COLO829 (cell line): ENCODE measurements around the gene HPSE.
"Not testable (repeated sequence)": the region's sequence is repeated elsewhere in the genome, so short reads cannot be mapped to it uniquely, and the experiment has no call there.

Experiments used
- DNase-seq: peaks from one replicate; pipeline ENCODE4 v3.0.0; 2012; ENCODE audit warnings: low spot score

HPSE gene

DNA sequence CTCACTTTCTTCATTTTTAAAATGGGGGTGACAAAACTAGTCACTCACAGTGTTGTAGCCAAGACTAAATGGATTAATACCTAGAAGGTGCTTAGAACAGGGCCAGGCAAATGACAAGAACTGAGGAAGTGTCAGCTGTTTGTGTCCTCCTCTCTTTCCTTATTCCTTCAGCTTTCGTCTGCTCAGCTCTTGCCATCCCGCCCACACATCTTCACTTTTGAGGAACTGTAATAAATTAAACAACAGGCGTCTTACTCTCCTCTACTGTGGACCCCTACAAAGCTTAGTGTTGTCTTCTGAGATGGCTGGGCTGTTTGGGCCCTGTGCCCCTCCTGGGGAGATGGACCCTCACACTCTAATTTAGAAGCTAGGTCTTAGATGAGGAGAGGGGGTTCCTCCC lies 2.7 kb downstream of the HPSE start:
- no peak for DNase-seq

DNA sequence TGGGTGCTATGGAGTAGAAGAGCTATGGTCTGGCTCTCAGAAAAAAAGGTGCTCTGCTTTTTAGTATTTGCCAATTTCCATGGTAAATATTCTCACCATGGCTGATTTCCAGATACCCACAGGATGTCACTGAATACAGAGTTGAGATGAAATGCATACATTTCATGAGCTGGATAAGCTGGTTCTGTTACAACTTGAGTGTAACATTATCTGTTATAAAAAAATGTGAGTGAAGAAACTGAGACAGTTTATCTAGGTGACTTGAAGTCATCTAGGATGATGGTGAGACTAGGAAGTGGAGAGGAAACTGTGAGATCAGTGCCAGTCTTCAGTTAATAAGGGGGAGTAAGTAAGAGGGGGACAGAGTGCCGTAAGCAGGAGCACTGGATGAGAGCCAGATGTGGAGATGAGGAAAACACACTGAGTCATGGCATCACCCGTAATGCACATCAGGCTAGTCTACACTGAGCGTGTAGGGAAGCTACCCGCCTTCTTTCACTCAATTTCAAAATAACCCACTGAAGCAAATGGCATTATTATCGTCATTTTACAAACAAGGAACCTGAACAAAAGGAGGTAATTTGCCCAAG lies 5.0 kb downstream of the HPSE start:
- no peak for DNase-seq

DNA sequence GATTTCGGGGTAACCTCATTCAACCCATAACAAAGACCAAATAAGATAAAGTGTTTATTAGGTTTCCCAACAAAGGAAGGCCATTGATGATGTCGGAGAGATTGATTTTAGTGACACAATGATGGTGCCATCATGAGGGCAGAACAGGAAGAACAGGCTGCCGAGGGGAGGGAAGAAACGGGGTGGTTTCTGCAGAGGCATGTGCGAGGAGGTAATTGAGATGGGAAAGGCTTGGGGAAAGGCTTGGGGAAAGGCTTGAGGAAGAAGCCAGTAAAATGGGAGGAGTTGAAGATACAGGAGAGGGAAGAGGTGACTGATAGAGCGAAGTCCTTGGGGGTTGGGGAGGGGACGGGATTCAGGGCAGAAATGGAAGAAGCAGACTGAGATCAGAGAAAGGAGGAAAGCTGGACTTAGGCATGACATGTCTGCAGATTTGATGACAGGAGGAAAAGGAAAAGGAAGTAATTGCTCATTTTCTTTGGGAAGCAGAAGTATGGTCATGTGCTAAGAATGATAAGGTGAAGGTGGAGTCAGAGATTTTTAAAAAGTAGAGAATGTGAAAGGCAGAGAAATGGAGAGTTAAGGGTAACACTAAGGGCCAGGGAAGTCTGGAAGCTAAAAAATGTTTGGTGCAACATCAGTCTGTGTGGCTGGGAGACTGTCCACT lies 6.0 kb downstream of the HPSE start:
- no peak for DNase-seq

DNA sequence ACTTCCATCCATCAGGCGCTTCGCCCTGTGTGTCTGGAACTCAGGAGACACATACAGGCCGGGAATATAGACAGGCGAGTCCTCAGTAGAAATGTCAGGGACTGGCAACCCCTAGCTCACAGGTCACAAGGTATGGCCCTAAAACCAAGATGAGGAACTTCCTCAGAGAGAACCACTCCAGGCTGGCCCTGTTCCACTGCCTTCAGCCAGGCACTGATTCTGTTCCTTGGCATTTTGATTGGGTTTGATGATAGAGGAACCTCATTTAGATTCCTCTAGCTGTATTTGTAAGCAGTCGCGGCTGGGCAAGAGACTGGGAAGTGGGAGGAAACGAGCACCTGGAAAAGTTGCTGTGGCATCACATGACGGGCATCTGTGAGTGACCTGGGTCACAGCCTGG lies 8.1 kb downstream of the HPSE start:
- DNase-seq = no peak

DNA sequence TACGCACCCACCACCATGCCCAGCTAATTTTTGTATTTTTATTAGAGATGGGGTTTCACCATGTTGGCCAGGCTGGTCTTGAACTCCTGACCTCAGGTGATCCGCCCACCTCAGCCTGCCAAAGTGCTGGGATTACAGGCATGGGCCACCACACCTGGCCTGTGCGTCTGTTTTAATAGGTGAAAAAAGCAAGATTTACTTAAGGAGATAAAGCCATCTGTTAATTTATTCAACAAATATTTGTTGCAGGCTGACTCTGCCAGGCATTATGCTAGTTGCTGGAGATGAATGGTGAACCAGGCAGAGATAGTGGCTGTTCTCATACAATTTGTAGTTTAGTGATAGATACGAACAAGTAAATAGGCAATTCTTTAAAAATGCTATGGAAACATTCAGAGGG lies 9.3 kb downstream of the HPSE start:
- not testable (repeated sequence) for DNase-seq

DNA sequence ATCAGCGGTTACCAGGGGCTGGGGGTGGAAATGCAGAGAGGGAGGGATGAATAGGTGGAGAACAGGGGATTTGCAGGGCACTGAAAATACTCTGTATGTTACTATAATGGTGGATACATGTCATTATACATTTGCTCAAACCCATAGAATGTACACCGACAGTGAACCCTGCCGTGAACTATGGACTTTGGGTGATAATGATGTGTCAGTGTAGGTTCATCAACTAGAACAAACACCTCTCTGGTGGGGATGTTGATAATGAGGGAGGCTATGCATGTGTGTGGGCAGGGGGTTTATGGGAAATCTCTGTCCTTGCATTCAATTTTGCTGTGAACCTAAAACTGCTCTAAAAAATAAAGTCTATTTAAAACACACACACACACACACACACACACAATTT lies 11.5 kb downstream of the HPSE start:
- no peak for DNase-seq

DNA sequence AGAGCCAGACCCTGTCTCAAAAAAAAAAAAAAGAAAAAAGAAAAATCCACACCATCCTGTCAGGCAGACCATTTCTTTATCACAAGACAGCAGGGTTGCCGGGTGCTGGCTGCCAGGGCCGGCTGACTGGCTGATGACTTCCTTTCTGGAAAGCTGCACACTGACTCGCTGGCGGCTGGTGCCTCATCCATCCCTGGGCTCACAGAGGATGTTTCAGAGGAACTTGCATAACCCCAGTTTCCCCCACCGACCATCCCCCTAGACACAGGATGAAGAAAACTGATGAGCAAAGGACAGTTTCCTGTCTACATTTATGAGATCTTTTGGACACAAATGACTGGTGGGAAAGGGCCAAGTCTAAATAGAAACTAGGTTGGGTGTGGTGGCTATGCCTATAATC lies 14.1 kb downstream of the HPSE start:
- DNase-seq = peak; percentile 21

DNA sequence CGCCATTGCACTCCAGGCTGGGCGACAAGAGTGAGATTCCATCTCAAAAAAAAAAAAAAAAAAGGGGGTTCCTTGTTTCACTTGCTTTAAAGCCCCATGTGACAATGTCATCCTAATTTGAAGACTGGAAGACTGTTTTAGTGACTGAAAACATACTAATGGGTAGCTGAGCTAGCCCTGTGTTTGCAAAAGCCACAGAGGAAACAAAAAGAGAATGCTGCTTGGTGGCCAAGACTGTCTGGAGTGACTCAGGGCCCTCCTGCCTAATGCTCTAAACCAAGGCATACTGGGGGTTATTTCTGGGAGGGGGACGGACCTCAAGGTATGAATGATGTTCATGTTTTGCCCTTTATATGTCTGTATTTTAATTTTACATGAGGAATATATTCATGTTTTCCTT lies 16.0 kb downstream of the HPSE start:
- no peak for DNase-seq

DNA sequence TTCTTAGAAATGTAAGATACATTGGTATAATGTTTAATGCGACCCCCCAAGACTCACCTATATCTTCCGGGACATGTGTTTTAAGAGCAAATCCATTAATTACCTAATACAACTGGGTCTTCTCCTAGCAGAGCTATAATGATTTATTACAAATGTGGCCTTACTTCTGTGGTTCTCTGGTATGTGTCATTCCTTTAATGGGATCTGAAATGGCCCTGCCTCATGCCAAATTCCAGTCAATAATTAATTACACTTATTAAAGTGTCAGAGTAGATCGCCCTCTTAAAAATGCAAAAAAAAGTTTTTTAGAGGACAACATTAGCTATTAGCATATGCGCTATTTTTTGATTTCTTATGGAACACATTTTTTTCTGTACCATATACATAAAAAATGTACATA lies 17.0 kb downstream of the HPSE start:
- no peak for DNase-seq

DNA sequence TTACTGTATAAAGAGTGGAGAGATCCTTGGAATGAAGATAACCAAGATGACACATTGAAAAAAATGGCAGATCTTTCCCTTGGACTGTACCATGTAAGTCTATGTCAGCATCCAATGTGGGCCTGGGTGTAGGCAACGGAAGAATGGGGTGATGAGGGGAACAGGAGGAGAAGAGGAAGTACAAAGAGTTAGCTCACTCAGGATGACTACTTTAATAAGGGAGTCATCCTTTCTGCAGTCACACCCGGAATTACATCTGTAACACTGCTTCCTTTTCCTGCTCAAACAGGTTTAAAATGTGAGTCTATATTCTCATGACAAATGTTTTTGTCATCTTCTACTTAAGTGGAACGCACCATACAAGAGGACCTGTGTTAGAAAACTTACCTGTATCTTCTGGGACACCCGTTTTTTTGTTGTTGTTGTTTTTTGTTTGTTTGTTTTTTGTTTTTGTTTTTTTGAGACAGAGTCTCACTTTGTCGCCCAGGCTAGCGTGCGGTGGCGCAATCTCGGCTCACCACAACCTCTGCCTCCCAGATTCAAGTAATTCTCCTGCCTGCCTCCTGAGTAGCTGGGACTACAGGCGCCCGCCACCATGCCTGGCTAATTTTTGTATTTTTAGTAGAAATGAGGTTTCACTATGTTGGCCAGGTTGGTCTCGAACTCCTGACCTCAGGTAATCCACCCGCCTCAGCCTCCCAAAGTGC lies 18.0 kb downstream of the HPSE start:
- DNase-seq = no peak

DNA sequence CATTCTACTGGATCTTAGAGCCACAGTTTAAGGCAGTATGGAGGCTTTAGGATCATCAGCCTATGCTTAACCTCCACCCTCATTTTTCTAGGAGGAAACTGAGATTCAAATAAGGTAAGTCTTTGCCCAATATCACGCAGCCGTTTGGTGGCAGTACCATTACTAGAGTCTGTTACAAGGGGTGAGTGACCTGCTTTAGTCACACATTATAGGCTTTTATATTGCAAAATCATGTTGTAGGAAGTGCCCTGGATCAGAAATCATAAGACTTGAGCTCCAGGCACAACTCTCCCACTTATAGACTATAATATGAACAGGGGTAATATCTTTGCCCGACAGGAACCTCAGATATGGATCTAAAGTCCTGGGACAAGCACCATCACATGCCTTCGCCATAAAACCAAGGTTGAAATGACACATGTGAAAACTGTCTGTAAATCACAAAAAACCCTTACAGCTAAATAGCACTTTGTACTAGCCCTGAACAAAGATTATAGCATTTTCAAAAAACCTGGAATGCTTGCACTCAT lies 19.2 kb downstream of the HPSE start:
- no peak for DNase-seq

DNA sequence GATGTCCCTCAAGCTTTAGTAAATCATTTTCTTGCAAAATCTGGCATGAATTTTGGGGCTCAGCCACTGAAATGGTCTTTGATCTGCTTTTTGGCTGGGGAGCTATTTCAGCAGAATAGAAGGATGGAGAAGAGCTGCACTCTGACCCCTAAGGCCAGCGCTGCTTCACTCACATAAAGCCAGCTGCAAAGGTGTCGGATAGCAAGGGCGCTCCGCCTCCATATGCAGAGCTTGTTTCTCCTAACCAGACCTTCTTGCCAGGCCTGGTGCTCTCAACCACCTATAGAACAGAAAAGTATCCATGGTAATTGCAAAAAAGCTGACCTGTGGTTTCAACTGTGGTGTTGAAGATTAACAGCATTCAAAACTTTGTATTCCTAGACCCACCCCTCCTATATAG lies 26.0 kb downstream of the HPSE start:
- DNase-seq = no peak

DNA sequence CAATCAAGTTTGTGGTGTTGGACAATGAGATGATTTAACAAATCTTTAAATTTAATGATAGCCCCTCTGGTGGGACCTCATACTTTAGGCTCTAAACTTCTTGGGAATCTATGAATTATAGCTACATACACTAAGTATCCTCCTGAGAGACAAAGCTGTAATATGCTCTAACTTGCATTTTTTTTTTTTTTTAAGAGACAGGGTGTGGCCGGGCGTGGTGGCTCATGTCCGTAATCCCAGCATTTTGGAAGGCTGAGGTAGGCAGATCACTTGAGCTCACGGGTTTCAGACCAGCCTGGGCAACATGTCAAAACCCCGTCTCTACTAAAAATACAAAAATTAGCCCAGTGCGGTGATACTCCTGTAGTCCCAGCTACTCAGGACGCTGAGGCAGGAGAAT lies 26.7 kb downstream of the HPSE start:
- DNase-seq = no peak

DNA sequence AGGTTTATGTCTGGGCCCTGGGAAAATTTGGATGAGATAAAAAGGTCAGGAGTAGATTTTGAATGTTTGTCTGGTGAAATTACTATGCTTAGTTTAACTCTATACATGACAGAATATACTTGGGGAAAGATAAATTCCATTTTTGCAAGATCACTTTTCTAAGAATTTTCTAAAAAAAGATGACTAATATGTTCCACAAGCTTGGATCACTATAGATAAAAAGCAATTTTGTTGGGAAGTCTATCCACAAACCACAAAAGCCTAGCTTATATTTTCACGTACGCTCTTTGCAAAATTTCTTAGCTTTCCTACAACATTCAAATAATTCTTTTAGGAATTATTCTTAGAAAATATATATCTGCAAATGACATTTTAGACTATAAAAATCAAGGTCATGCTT lies 29.5 kb downstream of the HPSE start:
- DNase-seq = no peak

DNA sequence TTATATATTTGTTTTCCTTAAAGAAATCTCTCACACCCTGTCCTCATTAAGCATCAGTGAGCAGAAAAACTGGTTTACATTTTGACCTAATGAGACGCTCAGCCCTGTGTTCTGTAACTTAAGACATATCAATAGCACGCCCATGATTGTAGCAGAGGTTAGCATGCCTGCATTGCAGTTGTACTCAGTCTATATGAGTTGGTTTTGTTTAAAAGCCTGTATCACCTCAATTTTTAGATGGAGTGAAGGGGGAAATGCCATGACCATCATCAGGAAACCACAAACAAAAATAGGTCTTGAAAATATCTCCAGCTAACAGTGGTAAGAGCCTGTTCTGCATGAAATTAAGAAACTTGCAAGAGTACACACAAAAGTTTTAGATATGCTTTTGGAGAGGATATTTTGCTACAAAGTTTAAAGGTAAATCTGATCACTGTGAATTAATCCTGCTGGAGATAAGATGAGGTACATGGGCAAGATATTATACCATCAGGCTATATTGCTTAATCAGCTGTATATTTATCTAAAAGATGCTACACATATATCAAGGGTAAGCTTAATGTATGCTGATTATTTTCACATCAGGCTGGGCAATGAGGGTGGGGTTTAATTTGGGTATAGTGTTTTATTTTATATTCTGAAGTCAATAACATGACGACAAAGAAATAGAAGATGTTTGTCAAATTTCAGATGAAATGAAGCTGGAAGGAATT lies 36.9 kb downstream of the HPSE start:
- DNase-seq = no peak

DNA sequence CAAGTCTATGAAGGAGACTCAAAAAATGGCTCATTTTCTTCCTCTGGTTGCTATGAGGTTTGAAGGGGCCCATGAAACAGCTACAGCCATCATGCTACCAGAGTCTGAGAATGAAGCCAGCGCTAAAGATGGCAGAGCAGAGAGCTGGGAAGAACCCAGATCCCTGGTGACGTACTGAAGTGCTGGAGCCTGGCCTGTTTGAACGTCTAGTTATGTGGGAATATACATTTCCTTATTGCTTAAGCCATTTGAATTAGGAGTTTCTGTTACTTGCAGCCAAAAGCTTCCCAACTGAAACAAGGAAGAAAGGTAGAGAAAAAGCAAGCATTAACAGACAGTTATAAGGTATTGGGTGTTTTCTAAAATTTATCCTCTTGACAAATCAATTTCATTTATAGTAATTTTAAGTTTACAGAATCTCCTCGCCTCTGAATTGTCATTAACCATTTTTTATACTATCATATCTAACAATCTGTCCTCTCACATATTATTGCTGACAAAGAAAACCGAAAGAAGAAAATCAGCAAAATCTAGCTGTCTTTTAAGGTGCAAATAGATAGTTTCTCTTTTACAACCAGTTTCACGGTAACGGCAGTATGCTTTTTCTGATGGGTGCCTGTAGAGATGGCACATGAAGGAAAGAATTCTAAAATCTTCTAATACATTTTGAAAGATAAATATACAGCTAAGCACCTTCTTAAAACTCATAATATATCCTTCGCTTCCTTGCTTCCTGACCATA lies 41.2 kb downstream of the HPSE start:
- no peak for DNase-seq

DNA sequence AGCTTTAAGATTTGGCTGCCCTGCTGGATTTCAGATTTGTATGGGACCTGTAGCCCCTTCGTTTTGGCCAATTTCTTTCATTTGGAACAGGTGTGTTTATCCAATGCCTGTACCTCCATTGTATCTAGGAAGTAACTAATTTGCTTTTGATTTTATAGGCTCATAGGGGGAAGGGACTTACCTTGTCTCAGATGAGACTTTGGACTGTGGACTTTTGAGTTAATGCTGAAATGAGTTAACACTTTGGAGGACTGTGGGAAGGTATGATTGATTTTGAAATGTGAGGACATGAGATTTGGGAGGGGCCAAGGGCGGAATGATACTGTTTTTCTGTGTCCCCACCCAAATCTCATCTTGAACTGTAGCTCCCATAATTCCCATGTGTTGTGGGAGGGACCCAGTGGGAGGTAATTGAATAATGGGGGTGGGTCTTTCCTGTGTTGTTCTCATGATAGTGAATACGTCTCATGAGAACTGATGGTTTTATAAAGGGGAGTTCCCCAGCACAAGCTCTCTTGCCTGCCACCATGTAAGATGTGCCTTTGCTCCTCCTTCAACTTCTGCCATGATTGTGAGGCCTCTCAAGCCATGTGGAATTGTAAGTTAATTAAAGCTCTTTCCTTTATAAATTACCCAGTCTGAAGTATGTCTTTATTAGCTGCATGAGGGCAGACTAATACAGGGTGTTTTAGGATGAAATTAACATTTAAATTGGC lies 44.4 kb downstream of the HPSE start:
- DNase-seq = not testable (repeated sequence)

DNA sequence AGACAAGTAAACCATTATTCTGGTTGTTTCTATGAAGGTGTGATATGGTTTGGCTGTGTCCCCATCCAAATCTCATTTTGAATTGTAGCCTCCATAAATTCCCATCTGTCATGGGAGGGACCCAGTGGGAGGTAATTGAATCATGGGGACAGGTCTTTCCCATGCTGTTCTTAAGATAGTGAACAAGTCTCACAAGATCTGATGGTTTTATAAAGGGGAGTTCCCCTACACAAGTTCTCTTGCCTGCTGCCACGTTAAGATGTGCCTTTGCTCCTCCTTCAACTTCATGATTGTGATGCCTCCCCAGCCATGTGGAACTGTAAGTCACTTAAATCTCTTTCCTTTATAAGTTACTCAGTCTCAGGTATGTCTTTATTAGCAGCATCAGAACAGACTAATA lies 46.3 kb downstream of the HPSE start:
- not testable (repeated sequence) for DNase-seq

DNA sequence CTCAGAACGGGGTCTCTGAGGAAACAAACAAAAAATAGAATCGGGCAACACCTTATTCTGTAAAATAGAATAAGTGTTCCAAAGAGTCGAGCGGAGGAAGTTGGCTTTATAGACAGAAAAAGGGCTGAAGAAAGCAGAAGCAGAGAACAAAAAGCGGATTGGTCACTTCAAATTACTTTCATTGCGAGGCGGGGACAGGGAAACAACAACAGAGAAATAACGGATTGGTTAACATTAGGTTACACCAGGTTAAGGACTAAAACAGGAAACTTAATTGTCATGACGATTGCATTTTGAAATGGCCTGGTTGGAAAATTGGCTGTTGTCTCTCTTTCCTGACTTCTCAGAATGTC lies 49.6 kb downstream of the HPSE start:
- DNase-seq = peak; percentile 57

DNA sequence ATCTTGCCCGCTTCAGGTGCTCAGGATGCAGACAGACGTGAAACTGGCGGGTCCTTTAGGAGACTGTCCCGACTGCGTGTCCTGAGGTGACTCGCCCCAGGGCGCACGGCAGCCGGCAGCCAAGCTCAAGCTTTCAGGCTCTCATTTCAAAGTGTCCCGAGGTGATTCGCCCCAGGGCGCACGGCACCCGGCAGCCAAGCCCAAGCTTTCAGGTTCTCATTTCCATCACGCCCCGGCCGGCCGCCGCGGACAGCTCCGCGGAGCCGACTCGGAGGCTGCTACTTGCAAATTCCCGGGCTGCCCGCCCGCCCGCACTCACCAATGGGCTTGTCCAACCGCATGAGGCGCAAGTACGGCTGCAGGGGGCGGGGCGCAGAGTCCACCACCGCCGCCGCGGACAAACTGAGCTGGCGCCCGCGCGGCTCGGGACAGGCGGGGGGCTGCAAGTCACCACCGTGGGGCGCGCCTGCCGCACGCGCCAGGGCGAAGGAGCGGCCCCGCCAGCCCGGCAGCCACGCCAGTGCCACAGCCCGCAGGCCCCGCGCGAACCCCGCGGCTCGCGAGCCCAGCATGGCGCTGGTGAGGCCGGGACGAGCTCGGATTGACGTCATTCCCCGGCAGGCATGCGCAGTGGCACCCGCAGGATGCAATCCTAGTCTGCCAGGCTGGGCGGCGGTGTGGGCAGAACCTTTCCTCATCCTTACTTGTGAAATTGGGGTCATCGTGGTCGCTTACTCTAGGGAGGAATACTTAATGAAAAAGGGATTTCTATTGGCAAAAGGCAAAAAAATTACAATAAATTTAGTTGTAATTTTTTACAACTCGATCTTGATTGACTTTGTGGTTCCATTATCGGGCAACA lies 50.2 kb downstream of the HPSE start, which contains the start of gene COQ2:
TSS of gene COQ2 (minus strand) at position 606 of the 862 bp plus-strand sequence. CDS start at position 572, 34 bp downstream.
- peak; percentile 99 for DNase-seq
